ENCODE results near the gene TMEM273.

TMEM273 gene

DNA sequence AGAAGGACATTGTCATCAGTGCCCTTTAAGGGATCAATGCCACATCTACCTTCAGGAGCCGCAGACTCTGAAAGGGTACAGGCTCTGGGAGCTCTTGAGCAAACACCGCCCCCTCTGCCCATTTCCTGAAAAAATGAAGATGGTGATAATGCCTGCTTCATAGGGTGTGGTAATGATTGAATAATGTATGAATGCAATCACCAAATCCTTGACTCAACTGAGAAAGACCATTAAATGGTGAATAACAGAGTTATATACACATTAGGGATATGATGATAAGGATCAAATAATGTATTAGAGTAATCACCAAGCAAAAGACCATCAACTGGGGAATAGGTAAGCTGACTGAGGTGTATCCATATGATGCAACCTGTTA lies 55.8 kb downstream of the TMEM273 start:
- no peak for DNase-seq (ENCODE audit: low read depth)
- no peak overlapping the region for H3K4me3 ChIP-seq (ENCODE audit: low read depth, low read length)
- no peak for TF ChIP-seq CTCF (IDR thresholded peaks at IDR 0.05; ENCODE audit: insufficient read depth, low read depth, low read length, missing control alignments)

- no peak for TF ChIP-seq CTCF (IDR thresholded peaks at IDR 0.05; ENCODE audit: insufficient read depth, low read depth, low read length, missing control alignments)
- DNase-seq (ENCODE audit: low read depth), result no peak
Measured at GRCh38 chr10:49131507-49132361, 56.5 kb downstream of the TMEM273 start.

DNA sequence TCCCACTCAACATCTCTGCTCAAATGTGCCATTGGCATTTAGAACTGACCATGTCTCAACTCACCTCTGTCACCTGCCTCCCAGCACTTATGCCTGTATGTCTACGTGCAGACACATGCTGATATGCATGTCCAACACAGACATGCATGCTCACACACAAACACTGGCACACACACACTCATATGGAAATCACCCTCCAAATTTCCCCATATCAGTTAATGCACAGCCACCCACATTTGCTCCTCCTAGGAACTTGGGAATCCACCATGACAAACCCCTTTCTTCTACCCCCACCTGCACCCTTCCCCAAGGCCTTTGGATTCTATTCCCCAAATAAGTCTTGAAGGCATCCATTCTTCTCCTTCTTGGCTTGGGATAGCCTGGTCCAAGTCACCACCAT lies 58.8 kb downstream of the TMEM273 start:
- no peak for TF ChIP-seq CTCF (IDR thresholded peaks at IDR 0.05; ENCODE audit: insufficient read depth, low read depth, low read length, missing control alignments)
- no peak for DNase-seq (ENCODE audit: low read depth)
- H3K4me3 ChIP-seq (ENCODE audit: low read depth, low read length), result no peak overlapping the region

More at GRCh38 chr10:49131507-49132361, 56.5 kb downstream of the TMEM273 start:
- no peak overlapping the region for H3K4me3 ChIP-seq (ENCODE audit: low read depth, low read length)

DNA sequence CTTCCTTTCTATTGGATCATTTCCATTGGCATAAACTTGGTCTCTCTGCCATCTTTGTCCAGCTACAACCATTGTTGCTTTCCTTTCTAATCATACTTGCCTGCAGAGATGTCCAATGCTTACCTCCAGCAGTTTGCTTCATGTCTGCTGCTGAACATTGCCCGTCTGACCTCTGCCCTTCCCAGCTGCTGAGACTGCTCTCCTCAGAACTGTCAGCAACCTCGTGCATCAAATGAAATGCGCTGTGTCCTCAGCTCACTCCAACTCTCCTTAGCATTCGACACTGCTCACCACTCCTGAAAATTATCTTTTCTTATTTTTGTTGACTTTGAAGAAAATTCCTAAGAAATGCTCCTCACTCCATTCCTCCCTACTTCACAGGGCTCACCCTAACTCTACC lies 59.3 kb downstream of the TMEM273 start:
- no peak for TF ChIP-seq CTCF (IDR thresholded peaks at IDR 0.05; ENCODE audit: insufficient read depth, low read depth, low read length, missing control alignments)
- no peak overlapping the region for H3K4me3 ChIP-seq (ENCODE audit: low read depth, low read length)
- DNase-seq (ENCODE audit: low read depth), result no peak

GRCh38 chr10:49123981-49124950 lies 63.9 kb downstream of the TMEM273 start:
- H3K4me3 ChIP-seq (ENCODE audit: low read depth, low read length), result no peak overlapping the region
- no peak for DNase-seq (ENCODE audit: low read depth)
- no peak for TF ChIP-seq CTCF (IDR thresholded peaks at IDR 0.05; ENCODE audit: insufficient read depth, low read depth, low read length, missing control alignments)

- no peak overlapping the region for H3K4me3 ChIP-seq (ENCODE audit: low read depth, low read length)
- no peak for DNase-seq (ENCODE audit: low read depth)
- no peak for TF ChIP-seq CTCF (IDR thresholded peaks at IDR 0.05; ENCODE audit: insufficient read depth, low read depth, low read length, missing control alignments)
Measured at GRCh38 chr10:49120911-49121310, 67.3 kb downstream of the TMEM273 start.

All from GM12865 (cell line).